H1 (cell line): ENCODE measurements around the gene CCDC183. TPM values are rescaled to one million over a fixed set of nuclear protein-coding genes. Genes with fewer than 3 reads are reported as not detected.
A peak's percentile ranks its signal among the peaks of the same experiment; 100 is the strongest.

Experiments used
- CTCF ChIA-PET: fragments of 300-600 bp; sonication (Branson Sonifier 250); formaldehyde crosslinking; loops from one replicate; lab custom pipeline; 2021; ENCODE audit not compliant: partially characterized antibody; lab: Charles Lee
- POLR2A ChIA-PET: fragments of 300-600 bp; sonication (Branson Sonifier 250); formaldehyde crosslinking; loops from one replicate; lab custom pipeline; 2021; ENCODE audit warnings: inconsistent platforms; ENCODE audit not compliant: partially characterized antibody; lab: Charles Lee
- DNase-seq, 2 experiments: peaks; one replicate each; pipeline versions ENCODE4 v3.0.0 to v3.0.0-alpha.2; 2010 to 2022; ENCODE audit warnings: low spot score in 2 of 2, low read depth in 1 of 2, mixed read lengths in 1 of 2
- FAIRE-seq: peaks from 2 replicates; lab custom pipeline; 2011; peaks lifted over from hg19 to GRCh38; lab: Jason Lieb, UNC
- H2AFZ ChIP-seq: 2 replicates; pipeline ENCODE4 v1.8.1; 2012; ENCODE audit warnings: low read length, inconsistent platforms
- H2AK5ac ChIP-seq: 2 replicates; pipeline ENCODE4 v1.6.1; 2013; ENCODE audit warnings: low read depth, low read length
- H2BK120ac ChIP-seq: replicated peaks from 2 replicates; pipeline ENCODE3; 2013; ENCODE audit warnings: low read depth, low read length, inconsistent platforms
- H2BK12ac ChIP-seq: 2 replicates; pipeline ENCODE4 v1.6.1; 2013; ENCODE audit warnings: low read depth, low read length
- H2BK15ac ChIP-seq: 2 replicates; pipeline ENCODE4 v1.6.1; 2013; ENCODE audit warnings: low read length
- H2BK20ac ChIP-seq: 2 replicates; pipeline ENCODE4 v1.6.1; 2013; ENCODE audit warnings: low read length
- H2BK5ac ChIP-seq: 2 replicates; pipeline ENCODE4 v1.6.1; 2013; ENCODE audit warnings: low read depth, low read length
- H3K14ac ChIP-seq: 2 replicates; pipeline ENCODE4 v1.6.1; 2013; ENCODE audit warnings: inconsistent platforms; ENCODE audit not compliant: insufficient read length
- H3K18ac ChIP-seq: 2 replicates; pipeline ENCODE4 v1.6.1; 2013; ENCODE audit warnings: low read length; ENCODE audit errors: extremely low read depth
- H3K23ac ChIP-seq: 2 replicates; pipeline ENCODE4 v1.6.1; 2013; ENCODE audit warnings: inconsistent platforms; ENCODE audit not compliant: insufficient read length
- H3K23me2 ChIP-seq: 2 replicates; pipeline ENCODE4 v1.6.1; 2013; ENCODE audit warnings: low read depth, low read length
- H3K27ac ChIP-seq: 2 replicates; pipeline ENCODE4 v1.6.1; 2011; ENCODE audit warnings: low read depth, low read length, inconsistent platforms
- H3K27me3 ChIP-seq, 4 experiments: replicated peaks in 1 of 4; 1 replicate in 1 of 4; 2 replicates in 3 of 4; pipeline versions ENCODE4 v1.6.1 to v1.8.1; 2011 to 2013; ENCODE audit warnings: low read length in 3 of 4, mild to moderate bottlenecking in 3 of 4, inconsistent platforms in 2 of 4, mixed read lengths in 2 of 4, moderate library complexity in 1 of 4; ENCODE audit not compliant: control insufficient read depth in 3 of 4, insufficient read depth in 3 of 4; ENCODE audit errors: extremely low read depth in 1 of 4
- H3K36me3 ChIP-seq, 4 experiments: 2 replicates each; pipeline versions ENCODE4 v1.6.1 to v1.8.1; 2011 to 2013; ENCODE audit warnings: mild to moderate bottlenecking in 4 of 4, low read length in 3 of 4, moderate library complexity in 2 of 4, control low read depth in 1 of 4, inconsistent platforms in 1 of 4; ENCODE audit not compliant: insufficient read depth in 4 of 4, control insufficient read depth in 2 of 4
- H3K4ac ChIP-seq: replicated peaks from 2 replicates; pipeline ENCODE3; 2013; ENCODE audit warnings: low read length, low read depth, mixed read lengths, inconsistent platforms; ENCODE audit not compliant: insufficient read length
- H3K4me1 ChIP-seq, 4 experiments: replicated peaks in 1 of 4; 1 replicate in 1 of 4; 2 replicates in 3 of 4; pipeline versions ENCODE4 v1.6.1 to v1.8.1; 2011 to 2013; ENCODE audit warnings: low read length in 3 of 4, inconsistent platforms in 2 of 4, mixed read lengths in 1 of 4; ENCODE audit not compliant: insufficient read depth in 4 of 4, control insufficient read depth in 3 of 4
- H3K4me2 ChIP-seq, 2 experiments: 2 replicates each; pipeline versions ENCODE4 v1.6.1 to v1.8.1; 2011 to 2013; ENCODE audit warnings: low read depth in 2 of 2, low read length in 2 of 2, control low read depth in 1 of 2, inconsistent platforms in 1 of 2, mild to moderate bottlenecking in 1 of 2; ENCODE audit not compliant: insufficient read depth in 1 of 2
- H3K4me3 ChIP-seq, 4 experiments: fragments of 200-600, 300-600 bp in 1 of 4; sonication (generic), shearing (Covaris generic), sonication (Bioruptor Twin) in 1 of 4; 2 replicates each; pipeline versions ENCODE4 v1.5.1 to v1.8.1; 2011 to 2016; ENCODE audit warnings: low read length in 4 of 4, low read depth in 3 of 4, control low read depth in 2 of 4, inconsistent platforms in 2 of 4, mild to moderate bottlenecking in 2 of 4, mixed read lengths in 1 of 4, moderate library complexity in 1 of 4; ENCODE audit not compliant: insufficient read depth in 2 of 4; ENCODE audit errors: extremely low read depth in 1 of 4
- H3K56ac ChIP-seq: replicated peaks from 2 replicates; pipeline ENCODE3; 2013; ENCODE audit warnings: low read depth, mild to moderate bottlenecking, mixed read lengths, low read length, inconsistent platforms; ENCODE audit not compliant: insufficient read length
- H3K79me1 ChIP-seq: 2 replicates; pipeline ENCODE4 v1.6.1; 2013; ENCODE audit warnings: low read depth, low read length, control low read depth
- H3K79me2 ChIP-seq, 2 experiments: 2 replicates each; pipeline versions ENCODE4 v1.6.1 to v1.8.1; 2012 to 2013; ENCODE audit warnings: low read length in 2 of 2, mild to moderate bottlenecking in 2 of 2, inconsistent platforms in 1 of 2; ENCODE audit not compliant: insufficient read depth in 2 of 2, control insufficient read depth in 1 of 2
- H3K9ac ChIP-seq, 4 experiments: replicated peaks in 1 of 4; 1 replicate in 1 of 4; 2 replicates in 3 of 4; pipeline versions ENCODE4 v1.6.1 to v1.8.1; 2011 to 2013; ENCODE audit warnings: low read depth in 3 of 4, low read length in 3 of 4, control low read depth in 2 of 4, mild to moderate bottlenecking in 2 of 4, moderate library complexity in 2 of 4, inconsistent platforms in 1 of 4; ENCODE audit errors: extremely low read depth in 1 of 4
- H3K9me3 ChIP-seq, 2 experiments: 2 replicates each; pipeline versions ENCODE4 v1.6.1 to v1.8.1; 2012 to 2013; ENCODE audit warnings: mild to moderate bottlenecking in 2 of 2, moderate library complexity in 2 of 2, control low read depth in 1 of 2, inconsistent platforms in 1 of 2, low read depth in 1 of 2, low read length in 1 of 2, mixed read lengths in 1 of 2; ENCODE audit not compliant: insufficient read depth in 2 of 2
- H4K20me1 ChIP-seq, 2 experiments: replicated peaks in 1 of 2; 2 replicates each; pipeline versions ENCODE3 to v1.8.1; 2011 to 2013; ENCODE audit warnings: inconsistent platforms in 2 of 2, low read length in 2 of 2, mild to moderate bottlenecking in 1 of 2; ENCODE audit not compliant: insufficient read depth in 2 of 2, control insufficient read depth in 1 of 2
- H4K5ac ChIP-seq: 2 replicates; pipeline ENCODE4 v1.6.1; 2013; ENCODE audit warnings: low read length, low read depth, mixed read lengths, inconsistent platforms; ENCODE audit not compliant: insufficient read length
- H4K8ac ChIP-seq: 2 replicates; pipeline ENCODE4 v1.8.0; 2013; ENCODE audit warnings: mild to moderate bottlenecking, moderate library complexity, low read length, inconsistent platforms; ENCODE audit not compliant: insufficient read depth; ENCODE audit errors: extremely low read depth
- H4K91ac ChIP-seq: replicated peaks from 2 replicates; pipeline ENCODE3; 2013; ENCODE audit warnings: low read length, mixed read lengths, inconsistent platforms; ENCODE audit not compliant: insufficient read length
- ASH2L ChIP-seq: fragments of 200-600, 300-600 bp; sonication (generic); IDR thresholded peaks from one replicate; pipeline ENCODE4 v1.7.1; 2017; ENCODE audit warnings: low read length
- BRCA1 ChIP-seq: IDR thresholded peaks from 2 replicates; pipeline ENCODE4 v1.6.1; 2012; ENCODE audit warnings: low read depth, low read length, improper control_type of control experiment
- CBX8 ChIP-seq: fragments of 300-800, 300-1000 bp; sonication (generic); IDR thresholded peaks from 2 replicates; pipeline ENCODE4 v1.7.1; 2016; ENCODE audit warnings: low read depth, low read length, borderline replicate concordance
- CTBP2 ChIP-seq: IDR thresholded peaks from 2 replicates; pipeline ENCODE4 v1.7.0; 2011; ENCODE audit warnings: borderline replicate concordance, mild to moderate bottlenecking, moderate library complexity, mixed read lengths, low read length; ENCODE audit not compliant: insufficient read depth, insufficient read length
- EZH2 ChIP-seq: fragments of 200-600 bp; sonication (generic); IDR thresholded peaks from 2 replicates; pipeline ENCODE4 v1.7.1; 2012; ENCODE audit warnings: low read depth, mild to moderate bottlenecking, moderate library complexity, low read length, inconsistent platforms; ENCODE audit not compliant: severe bottlenecking
- JUN ChIP-seq: IDR thresholded peaks from 2 replicates; pipeline ENCODE4 v1.6.1; 2011; ENCODE audit warnings: low read depth, mild to moderate bottlenecking, improper control_type of control experiment, low read length
- KDM4A ChIP-seq: IDR thresholded peaks from one replicate; pipeline ENCODE4 v1.7.1; 2012; ENCODE audit warnings: low read depth, mild to moderate bottlenecking, moderate library complexity, low read length, inconsistent platforms; ENCODE audit not compliant: severe bottlenecking
- POLR2AphosphoS5 ChIP-seq: IDR thresholded peaks from 2 replicates; pipeline ENCODE4 v1.6.1; 2011; ENCODE audit warnings: low read depth, low read length
- RAD21 ChIP-seq, 2 experiments: IDR thresholded peaks in 1 of 2; conservative IDR thresholded peaks in 1 of 2; 2 replicates each; pipeline ENCODE4 v1.6.1; 2011; ENCODE audit warnings: low read depth in 2 of 2, low read length in 2 of 2, improper control_type of control experiment in 1 of 2, inconsistent platforms in 1 of 2, mild to moderate bottlenecking in 1 of 2, moderate library complexity in 1 of 2
- SUZ12 ChIP-seq: fragments of 200-600 bp; sonication (generic); IDR thresholded peaks from 2 replicates; pipeline ENCODE4 v1.6.1; 2012; ENCODE audit warnings: mild to moderate bottlenecking, inconsistent platforms, low read length, moderate library complexity, mixed read lengths
- WGBS, 2 experiments: shearing (Covaris generic) in 1 of 2; methylation state at CpG; one replicate each; pipeline versions ENCODE4 v1.1.6 to v1.1.7; 2013 to 2015; ENCODE audit warnings: low lambda C conversion rate in 2 of 2, mixed read lengths in 2 of 2, inconsistent platforms in 1 of 2, low coverage in 1 of 2, missing lambda C conversion rate in 1 of 2; ENCODE audit not compliant: insufficient replicate concordance in 2 of 2, insufficient coverage in 1 of 2, insufficient read length in 1 of 2; ENCODE audit errors: extremely low coverage in 1 of 2, missing lambda C conversion rate in 1 of 2; 5-methylcytosine and 5-hydroxymethylcytosine counted together
- polyA plus RNA-seq, 7 experiments: library from polyadenylated mRNA; depleted of rRNA in 3 of 7; stranded (reverse) in 5 of 7; unstranded in 2 of 7; fragments of >200 nt in 5 of 7; fragments of 200-250 nt in 2 of 7; gene quantifications; 1 replicate in 5 of 7; 2 replicates in 1 of 7; 4 replicates in 1 of 7; pipeline versions ENCODE4 v1.2.1 to v1.2.3, GENCODE V29; 2011 to 2013; ENCODE audit warnings: missing spikeins in 2 of 7, mixed read lengths in 2 of 7
- total RNA-seq: library from RNA; stranded (reverse); fragmentation: NEBNext Ultra II Directional; extraction: Animal tissue kit (Norgen Biotek cat#: 25700); gene quantifications from 2 replicates; pipeline ENCODE4 v1.2.1, GENCODE V29; 2021

Gene CCDC183
- total and polyA plus RNA-seq, 2 of the 8 experiments (the other 6 are each of a cell fraction or from before 2014, with no cell fraction given): 0.51 to 1.6 TPM

GRCh38 chr9:136792321-136793085, 3.6 kb upstream of the CCDC183 start:
- no peaks in the 10 kb centered on the region for H3K9me3 ChIP-seq
- FAIRE-seq: no peak
- H3K23me2 ChIP-seq: no peaks in the 10 kb centered on the region; the same call in 1 of the 2 replicates
- POLR2A ChIA-PET: interaction anchor here (1.5 kb wide), 1 partner anchor 15 kb away, joined by 3 read pairs; the partner anchor contains the start of gene RABL6
- H3K36me3 ChIP-seq: no peaks in the 10 kb centered on the region
- H2BK5ac ChIP-seq: no peak overlapping the region
- H4K5ac ChIP-seq: no peak overlapping the region
- no peak overlapping the region for H3K27ac ChIP-seq
- H3K79me1 ChIP-seq: no peaks in the 10 kb centered on the region; the same call in 1 of the 2 replicates
- no peak overlapping the region for H3K14ac ChIP-seq
- peak overlapping the region; percentile 71 to 94; a peak in 3 of 4 replicates for H3K4me2 ChIP-seq
- 88% methylated on average over 15 of the region's 15 CpGs; no CpG with 5 or more reads in 1 of the 2 experiments for WGBS, 2 experiments
- no peak overlapping the region for H3K56ac ChIP-seq
- DNase-seq: no peak
- H4K8ac ChIP-seq: no peak overlapping the region
- no peak overlapping the region for H2AK5ac ChIP-seq
- H2BK120ac ChIP-seq: no peak overlapping the region
- peak overlapping the region in 1 of 4 experiments; percentile 83; a peak in 3 of 8 replicates for H3K4me3 ChIP-seq
- no peak overlapping the region for H3K4ac ChIP-seq
- no peak overlapping the region for H3K9ac ChIP-seq
- no peak overlapping the region for H2BK20ac ChIP-seq
- H3K27me3 ChIP-seq: no peaks in the 10 kb centered on the region
- H3K23ac ChIP-seq: no peak overlapping the region
- H2BK12ac ChIP-seq: no peak overlapping the region
- H3K79me2 ChIP-seq: no peaks in the 10 kb centered on the region
- H4K91ac ChIP-seq: no peak overlapping the region
- H4K20me1 ChIP-seq: peaks cover 0 to 8% of the 10 kb centered on the region in 2 experiments
- CTCF ChIA-PET: interaction anchor here (0.7 to 2.4 kb wide), 16 partner anchors 8 to 743 kb away, joined by 3 to 16 read pairs (median 5); partner anchors contain the start of gene ABCA2
- peaks cover 0 to 11% (median 6%) of the 10 kb centered on the region in 4 experiments; a peak in 5 of 7 replicates for H3K4me1 ChIP-seq
- H2AFZ ChIP-seq: no peak overlapping the region
- no peak overlapping the region for H2BK15ac ChIP-seq
- no peak overlapping the region; the same call in 1 of the 2 replicates for H3K18ac ChIP-seq
- TF ChIP-seq CTBP2 (no peak), EZH2 (no peak), SUZ12 (no peak), RAD21 (IDR thresholded peaks at IDR 0.05 in 1 of 2, conservative IDR thresholded peaks at IDR 0.05 in 1 of 2; ENCODE audit: low read depth in 2 of 2, low read length in 2 of 2) (no peak), JUN (no peak), KDM4A (no peak), BRCA1 (no peak), POLR2AphosphoS5 (no peak), ASH2L (no peak), CBX8 (no peak)
